ENCODE results near the gene ZNF423. TPM values are rescaled to one million over a fixed set of nuclear protein-coding genes. Genes with fewer than 3 reads are reported as not detected.

ZNF423 gene
- total and polyA plus RNA-seq, 2 experiments from 2014 or later: 14.9 to 41.8 TPM

DNA sequence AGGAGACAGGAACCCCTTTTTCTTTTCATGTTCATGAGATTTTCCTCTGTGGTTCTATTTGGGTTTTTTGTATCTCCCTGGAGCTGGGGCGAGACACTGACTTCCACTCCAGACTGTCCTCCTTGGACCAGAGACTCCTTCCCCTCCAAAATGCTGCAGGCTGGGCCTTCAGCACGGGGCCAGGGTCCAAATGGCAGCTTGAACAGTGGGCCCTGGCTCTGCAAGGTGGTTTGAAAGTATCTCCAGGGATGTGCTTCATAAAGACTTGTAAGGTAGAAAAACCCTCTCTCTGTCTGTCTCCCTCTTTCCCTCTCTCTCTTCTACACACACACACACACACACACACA, 236.1 kb downstream of the ZNF423 start:
- no peak for DNase-seq (ENCODE audit: low spot score)
- Histone ChIP-seq H3F3A (replicated peaks; ENCODE audit: low read depth) (no peaks in the 10 kb centered on the region), H3K4me1 (ENCODE audit: insufficient read depth) (peaks cover 4% of the 10 kb centered on the region; the same call in 1 of the 2 replicates), H3K27ac (ENCODE audit: low read depth) (no peak overlapping the region), H3K4me3 (no peak overlapping the region), H3K79me2 (replicated peaks; ENCODE audit: insufficient read depth) (no peaks in the 10 kb centered on the region), H4K20me1 (replicated peaks; ENCODE audit: insufficient read depth) (no peaks in the 10 kb centered on the region), H3K9me2 (ENCODE audit: insufficient read depth) (no peaks in the 10 kb centered on the region), H2AFZ (no peak overlapping the region), H3K4me2 (no peak overlapping the region), H3K27me3 (ENCODE audit: insufficient read depth) (no peaks in the 10 kb centered on the region), H3K36me3 (ENCODE audit: insufficient read depth) (no peaks in the 10 kb centered on the region)
- peaks cover 5% of the 10 kb centered on the region for H3K36me3 Mint-ChIP-seq (ENCODE audit: low read depth)
- H3K27ac Mint-ChIP-seq: no peak overlapping the region
- TF ChIP-seq ZNF114 (CRISPR knock-in tag; IDR thresholded peaks at IDR 0.05) (no peak), CTCF (conservative IDR thresholded peaks at IDR 0.05; ENCODE audit: low read depth in 2 of 2) (no peak), JUNB (IDR thresholded peaks at IDR 0.05; ENCODE audit: unreplicated experiment) (no peak), ZNF331 (CRISPR knock-in tag; IDR thresholded peaks at IDR 0.05; ENCODE audit: low read depth) (no peak), NANOG (IDR thresholded peaks at IDR 0.05; ENCODE audit: borderline replicate concordance) (no peak), POLR2AphosphoS5 (IDR thresholded peaks at IDR 0.05; ENCODE audit: low read depth) (no peak), CREB1 (CRISPR knock-in tag; IDR thresholded peaks at IDR 0.05; ENCODE audit: low read depth) (no peak), EZH2 (IDR thresholded peaks at IDR 0.05; ENCODE audit: low read depth, unreplicated experiment) (no peak), ZNF462 (CRISPR knock-in tag; IDR thresholded peaks at IDR 0.05) (no peak), REST (IDR thresholded peaks at IDR 0.05; ENCODE audit: unreplicated experiment) (no peak), STAT1 (IDR thresholded peaks at IDR 0.05; ENCODE audit: unreplicated experiment) (no peak), EZH2phosphoT487 (IDR thresholded peaks at IDR 0.05; ENCODE audit: unreplicated experiment) (no peak)
- TF ChIP-seq, protein P1, sequence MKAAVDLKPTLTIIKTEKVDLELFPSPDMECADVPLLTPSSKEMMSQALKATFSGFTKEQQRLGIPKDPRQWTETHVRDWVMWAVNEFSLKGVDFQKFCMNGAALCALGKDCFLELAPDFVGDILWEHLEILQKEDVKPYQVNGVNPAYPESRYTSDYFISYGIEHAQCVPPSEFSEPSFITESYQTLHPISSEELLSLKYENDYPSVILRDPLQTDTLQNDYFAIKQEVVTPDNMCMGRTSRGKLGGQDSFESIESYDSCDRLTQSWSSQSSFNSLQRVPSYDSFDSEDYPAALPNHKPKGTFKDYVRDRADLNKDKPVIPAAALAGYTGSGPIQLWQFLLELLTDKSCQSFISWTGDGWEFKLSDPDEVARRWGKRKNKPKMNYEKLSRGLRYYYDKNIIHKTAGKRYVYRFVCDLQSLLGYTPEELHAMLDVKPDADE (IDR thresholded peaks at IDR 0.05): no peak
- peaks cover 7% of the 10 kb centered on the region for H3K27me3 Mint-ChIP-seq (ENCODE audit: insufficient read depth, low read depth, poor library complexity)
- no peaks in the 10 kb centered on the region; the same call in 2 of the 3 replicates for H3K9me3 Mint-ChIP-seq
- H3K4me1 Mint-ChIP-seq: peaks cover 11% of the 10 kb centered on the region
- ATAC-seq: no peak
- no peak overlapping the region for H3K4me3 Mint-ChIP-seq
